ENCODE measurements around the gene UGT1A9.
"Not testable (repeated sequence)": the region's sequence is repeated elsewhere in the genome, so short reads cannot be mapped to it uniquely, and the experiment has no call there.

The UGT1A9 gene

GRCh38 chr2:233713262-233713615, 41.5 kb downstream of the UGT1A9 start:
- DNase-seq, result no peak

GRCh38 chr2:233714121-233714520, 42.4 kb downstream of the UGT1A9 start:
- no peak for DNase-seq

- DNase-seq, result no peak
Observed at GRCh38 chr2:233718552-233718951, 46.9 kb downstream of the UGT1A9 start, which contains the start of gene UGT1A4. UGT1A4 (plus strand) TSS chr2:233718736; CDS start chr2:233718821, 85 bp downstream.

GRCh38 chr2:233728723-233729301, 57.1 kb downstream of the UGT1A9 start, which contains the start of gene UGT1A3:
UGT1A3 (plus strand) TSS chr2:233729042; CDS start chr2:233729127, 85 bp downstream.
- no peak for DNase-seq

- DNase-seq, result not testable (repeated sequence)
Observed at GRCh38 chr2:233736868-233737653, 65.4 kb downstream of the UGT1A9 start.

GRCh38 chr2:233740870-233741269, 69.2 kb downstream of the UGT1A9 start:
- DNase-seq, result no peak

GRCh38 chr2:233743464-233744259, 72.0 kb downstream of the UGT1A9 start:
- no peak for DNase-seq

- no peak for DNase-seq
Observed at GRCh38 chr2:233745073-233745755, 73.5 kb downstream of the UGT1A9 start.

- DNase-seq, result not testable (repeated sequence)
Observed at GRCh38 chr2:233745838-233746237, 74.1 kb downstream of the UGT1A9 start.

GRCh38 chr2:233746475-233747282, 75.0 kb downstream of the UGT1A9 start:
- DNase-seq, result no peak

- DNase-seq, result no peak
Observed at GRCh38 chr2:233747283-233747544, 75.5 kb downstream of the UGT1A9 start.

- DNase-seq, result not testable (repeated sequence)
Observed at GRCh38 chr2:233750689-233751088, 79.0 kb downstream of the UGT1A9 start.

GRCh38 chr2:233751212-233752009, 79.7 kb downstream of the UGT1A9 start:
- DNase-seq, result not testable (repeated sequence)

GRCh38 chr2:233754872-233755611, 83.3 kb downstream of the UGT1A9 start:
- DNase-seq, result no peak

- DNase-seq, result no peak
Observed at GRCh38 chr2:233756429-233757081, 84.9 kb downstream of the UGT1A9 start.

- no peak for DNase-seq
Observed at GRCh38 chr2:233758141-233758540, 86.4 kb downstream of the UGT1A9 start.

- DNase-seq, result no peak
Observed at GRCh38 chr2:233758849-233759248, 87.2 kb downstream of the UGT1A9 start.

- no peak for DNase-seq
Observed at GRCh38 chr2:233760043-233760442, 88.3 kb downstream of the UGT1A9 start, which contains the start of gene UGT1A1. UGT1A1 (plus strand) TSS chr2:233760270; CDS start chr2:233760288, 18 bp downstream.

GRCh38 chr2:233761040-233761769, 89.5 kb downstream of the UGT1A9 start:
- DNase-seq, result no peak
